ENCODE results near the gene USP50.
"Not testable (repeated sequence)": the region's sequence is repeated elsewhere in the genome, so short reads cannot be mapped to it uniquely, and the experiment has no call there.

USP50 gene

DNA sequence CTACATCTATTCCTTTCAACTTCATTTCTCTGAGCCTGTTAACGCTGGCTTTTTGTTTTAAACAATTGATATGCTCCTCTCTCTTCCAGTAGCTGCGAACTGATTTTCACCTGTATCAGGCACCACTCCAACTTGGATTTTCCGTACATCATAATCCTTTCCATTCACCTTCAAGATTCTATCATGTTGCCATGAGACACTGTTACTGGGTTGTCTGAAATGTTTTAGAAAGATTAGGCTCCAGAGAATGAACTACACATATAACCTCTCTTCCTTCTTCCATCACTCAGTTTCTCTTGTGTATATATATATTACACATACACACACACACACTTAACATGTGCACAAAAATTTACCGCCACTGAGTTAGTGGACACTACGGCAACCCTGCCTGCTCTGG is at the start of gene USP50:
TSS of gene USP50 (minus strand) at position 101 of the 400 bp plus-strand sequence. CDS start 141 bp downstream, outside the sequence.
- Mint-ChIP-seq H3K4me3 (no peak within 1 kb of the TSS), H3K9me3 (no peaks in the 10 kb centered on the region), H3K27ac (no peak within 1 kb of the TSS), H3K27me3 (peaks cover 3% of the 10 kb centered on the region), H3K4me1 (ENCODE audit: low read depth) (no peaks in the 10 kb centered on the region), H3K36me3 (ENCODE audit: low read depth) (no peaks in the 10 kb centered on the region)

DNA sequence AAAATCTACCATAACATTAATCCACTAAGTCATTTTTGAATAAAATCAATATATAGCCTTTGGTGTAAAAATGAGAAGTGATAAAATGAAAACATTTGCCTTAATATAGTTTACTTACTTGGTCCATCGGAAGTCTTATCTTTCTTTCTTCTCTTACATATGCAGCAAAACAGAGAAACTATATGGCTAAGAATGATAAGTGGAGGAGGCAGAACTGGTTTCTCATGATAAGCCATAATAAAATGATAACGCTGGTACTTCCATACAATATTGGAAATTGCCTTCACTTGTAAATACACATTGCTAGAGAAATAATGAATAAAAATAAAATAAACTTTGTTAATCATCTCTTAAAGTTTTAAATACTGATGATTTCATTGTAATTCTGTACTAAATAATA is 47.8 kb upstream of the USP50 start:
- Mint-ChIP-seq H3K27ac (no peak overlapping the region), H3K36me3 (ENCODE audit: low read depth) (peaks cover 60% of the 10 kb centered on the region), H3K4me3 (no peak overlapping the region), H3K9me3 (no peaks in the 10 kb centered on the region), H3K27me3 (no peaks in the 10 kb centered on the region), H3K4me1 (ENCODE audit: low read depth) (no peaks in the 10 kb centered on the region)

DNA sequence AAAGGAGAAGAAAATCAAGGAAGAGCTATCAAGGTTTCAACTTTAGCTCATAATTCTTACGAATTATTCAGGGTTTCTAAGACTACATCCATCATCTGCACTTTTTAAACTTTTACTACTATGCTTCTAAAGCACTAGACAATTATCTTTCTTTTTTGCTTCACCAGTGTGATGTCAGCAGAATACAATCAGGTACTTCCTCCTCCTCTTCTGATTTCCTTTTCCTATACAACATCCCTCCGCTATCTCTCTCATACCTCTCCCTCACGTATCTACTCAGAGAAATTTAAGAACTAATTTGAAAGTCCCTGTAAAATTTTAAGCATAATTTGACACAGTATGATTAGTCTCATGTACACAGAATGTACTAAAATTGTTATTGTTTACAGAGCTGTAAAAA is 47.3 kb upstream of the USP50 start:
- no peaks in the 10 kb centered on the region for H3K4me1 Mint-ChIP-seq (ENCODE audit: low read depth)
- H3K9me3 Mint-ChIP-seq: no peaks in the 10 kb centered on the region
- H3K36me3 Mint-ChIP-seq (ENCODE audit: low read depth): peaks cover 63% of the 10 kb centered on the region
- no peak overlapping the region for H3K4me3 Mint-ChIP-seq
- H3K27me3 Mint-ChIP-seq: no peaks in the 10 kb centered on the region
- no peak overlapping the region for H3K27ac Mint-ChIP-seq

DNA sequence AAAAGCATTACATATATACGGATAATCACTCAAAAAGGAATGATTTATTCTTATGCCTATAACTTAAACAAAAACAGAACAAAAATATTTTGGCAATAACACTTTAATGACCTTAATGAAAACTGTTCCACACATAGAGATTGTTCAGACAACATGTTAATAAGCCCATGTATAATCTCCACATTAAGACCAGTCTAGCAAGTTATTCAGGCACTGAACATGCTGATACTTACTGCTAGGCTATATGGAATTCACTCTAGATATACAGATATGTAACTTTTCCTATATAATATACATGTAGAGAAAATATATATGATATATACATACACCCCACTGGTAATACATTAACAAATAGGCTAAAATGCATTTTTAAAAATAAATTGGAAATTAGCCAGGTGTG is 43.8 kb upstream of the USP50 start:
- Mint-ChIP-seq H3K27ac (no peak overlapping the region), H3K27me3 (no peaks in the 10 kb centered on the region), H3K4me3 (no peak overlapping the region), H3K4me1 (ENCODE audit: low read depth) (no peaks in the 10 kb centered on the region), H3K9me3 (no peaks in the 10 kb centered on the region), H3K36me3 (ENCODE audit: low read depth) (peaks cover 71% of the 10 kb centered on the region)

DNA sequence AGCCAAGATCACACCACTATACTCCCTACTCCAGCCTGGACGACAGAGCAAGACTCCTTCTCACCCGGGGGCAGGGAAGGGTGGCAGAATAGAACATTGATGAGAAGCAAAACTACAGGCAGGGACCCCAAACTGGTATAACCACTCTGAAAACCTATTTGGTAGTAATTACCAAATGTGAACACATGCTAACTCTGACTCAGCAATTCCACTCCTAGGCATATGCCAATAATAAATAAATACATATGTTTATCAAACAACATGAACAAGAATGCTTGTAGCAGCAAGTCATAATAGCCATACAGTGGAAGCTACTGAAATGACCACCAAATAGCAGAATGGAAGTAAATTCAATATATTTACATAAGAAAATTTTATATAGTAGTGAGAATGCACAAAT is 31.0 kb upstream of the USP50 start:
- Mint-ChIP-seq H3K4me1 (ENCODE audit: low read depth) (no peaks in the 10 kb centered on the region), H3K4me3 (no peak overlapping the region), H3K27ac (no peak overlapping the region), H3K9me3 (no peaks in the 10 kb centered on the region), H3K36me3 (ENCODE audit: low read depth) (peaks cover 53% of the 10 kb centered on the region), H3K27me3 (no peaks in the 10 kb centered on the region)

DNA sequence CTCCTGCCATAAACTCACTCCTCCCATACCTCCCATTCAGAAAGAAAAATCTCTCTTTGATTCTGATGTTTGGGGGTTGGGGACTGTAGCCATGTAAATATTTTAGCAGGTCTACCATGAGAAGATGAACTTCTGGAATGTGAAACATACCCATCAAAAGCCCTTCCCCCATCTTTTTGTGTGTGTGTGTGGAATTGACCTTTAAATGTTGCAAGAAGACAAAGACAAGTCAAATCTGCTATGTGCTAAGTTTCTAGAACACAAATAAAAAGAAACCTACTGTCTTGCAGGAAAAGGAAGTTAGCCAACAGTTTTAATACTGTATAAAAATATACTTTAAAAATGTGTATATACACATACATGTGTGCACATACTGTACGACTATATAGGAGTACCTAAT is 29.7 kb upstream of the USP50 start:
- no peak overlapping the region for H3K27ac Mint-ChIP-seq
- H3K9me3 Mint-ChIP-seq: no peaks in the 10 kb centered on the region
- H3K36me3 Mint-ChIP-seq (ENCODE audit: low read depth): peaks cover 53% of the 10 kb centered on the region
- no peaks in the 10 kb centered on the region for H3K27me3 Mint-ChIP-seq
- no peaks in the 10 kb centered on the region for H3K4me1 Mint-ChIP-seq (ENCODE audit: low read depth)
- no peak overlapping the region for H3K4me3 Mint-ChIP-seq

DNA sequence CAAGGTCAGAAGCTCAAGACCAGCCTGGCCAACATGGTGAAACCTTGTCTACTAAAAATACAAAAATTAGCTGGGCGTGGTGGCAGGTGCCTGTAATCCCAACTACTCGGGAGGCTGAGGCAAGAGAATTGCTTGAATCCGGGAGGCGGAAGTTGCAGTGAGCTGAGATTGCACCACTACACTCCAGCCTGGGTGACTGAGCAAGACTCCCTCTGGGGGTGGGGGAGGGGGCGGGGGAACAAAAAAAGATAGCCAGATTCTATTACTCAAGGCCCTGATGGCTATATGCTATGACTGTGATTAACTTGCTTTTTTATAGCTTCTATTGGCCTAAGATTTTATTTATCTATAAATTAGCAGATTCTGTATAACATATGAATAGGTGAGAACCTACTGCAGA is 27.4 kb upstream of the USP50 start:
- H3K4me3 Mint-ChIP-seq; H3K27me3 Mint-ChIP-seq; H3K27ac Mint-ChIP-seq; H3K9me3 Mint-ChIP-seq; H3K4me1 Mint-ChIP-seq (ENCODE audit: low read depth): not testable (repeated sequence)
- peaks cover 57% of the 10 kb centered on the region for H3K36me3 Mint-ChIP-seq (ENCODE audit: low read depth)

DNA sequence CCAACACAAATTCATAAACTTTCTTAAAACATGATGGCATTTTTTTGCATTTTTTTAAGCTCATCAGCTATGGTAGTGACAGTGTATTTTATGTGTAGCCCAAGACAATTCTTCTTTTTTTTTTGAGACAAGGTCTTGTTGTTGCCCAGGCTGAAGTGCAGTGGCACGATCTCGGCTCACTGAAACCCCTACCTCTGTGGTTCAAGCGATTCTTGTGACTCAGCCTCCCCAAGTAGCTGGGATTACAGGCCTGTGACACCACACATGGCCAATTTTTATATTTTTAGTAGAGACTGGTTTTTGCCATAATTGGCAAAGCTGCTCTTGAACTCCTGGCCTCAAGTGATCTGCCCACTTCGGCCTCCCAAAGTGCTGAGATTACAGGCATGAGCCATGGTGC is 17.3 kb upstream of the USP50 start:
- peaks cover 30% of the 10 kb centered on the region for H3K4me1 Mint-ChIP-seq (ENCODE audit: low read depth)
- peak overlapping the region; percentile 14 for H3K4me3 Mint-ChIP-seq
- no peaks in the 10 kb centered on the region for H3K9me3 Mint-ChIP-seq
- peak overlapping the region; percentile 96 for H3K27ac Mint-ChIP-seq
- H3K27me3 Mint-ChIP-seq: no peaks in the 10 kb centered on the region
- H3K36me3 Mint-ChIP-seq (ENCODE audit: low read depth): peaks cover 69% of the 10 kb centered on the region

DNA sequence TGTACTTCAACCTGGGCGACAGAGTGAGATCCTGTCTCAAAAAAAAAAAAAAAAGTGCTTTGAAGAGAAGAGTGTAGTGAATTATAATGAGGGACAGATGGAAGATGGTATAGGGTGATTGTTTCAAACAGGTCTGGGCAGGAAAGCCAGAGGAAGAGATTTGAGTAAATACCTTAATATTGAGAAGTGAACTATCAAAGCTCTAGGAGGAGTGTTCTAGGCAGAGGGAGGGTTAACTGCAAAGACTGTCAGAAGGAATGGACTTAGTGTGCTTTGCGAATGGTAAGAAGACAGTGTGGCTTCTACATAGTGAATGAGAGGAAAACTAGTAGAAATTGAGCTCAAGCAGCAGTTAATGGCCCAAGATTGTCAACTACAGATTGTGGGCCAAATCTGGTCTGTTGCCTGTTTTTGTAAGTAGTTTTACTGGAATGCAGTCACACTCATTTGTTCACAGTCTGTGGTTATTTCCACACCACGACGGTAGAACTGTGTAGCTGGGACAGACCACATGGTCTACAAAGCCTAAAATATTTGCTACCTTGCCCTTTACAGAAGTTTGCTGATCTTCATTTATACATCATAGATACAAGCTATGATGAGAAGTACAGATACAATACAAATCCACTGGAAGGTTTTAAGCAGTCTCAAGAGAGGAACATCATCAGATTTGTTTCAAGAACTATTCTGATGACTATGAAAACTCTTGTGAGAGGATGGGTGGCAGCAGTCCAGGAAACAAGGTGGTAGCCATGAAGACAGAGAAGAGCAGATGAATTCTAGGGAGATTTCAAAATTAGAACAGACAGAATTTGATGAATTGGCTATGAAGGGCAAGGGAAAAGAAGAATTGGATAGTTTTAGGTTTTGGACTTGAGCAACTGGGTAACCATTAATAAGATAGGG is 16.5 kb upstream of the USP50 start:
- H3K36me3 Mint-ChIP-seq (ENCODE audit: low read depth): peaks cover 63% of the 10 kb centered on the region
- peak overlapping the region; percentile 14 for H3K4me3 Mint-ChIP-seq
- H3K4me1 Mint-ChIP-seq (ENCODE audit: low read depth): peaks cover 33% of the 10 kb centered on the region
- H3K27me3 Mint-ChIP-seq: no peaks in the 10 kb centered on the region
- H3K9me3 Mint-ChIP-seq: no peaks in the 10 kb centered on the region
- peak overlapping the region; percentile 96 for H3K27ac Mint-ChIP-seq

DNA sequence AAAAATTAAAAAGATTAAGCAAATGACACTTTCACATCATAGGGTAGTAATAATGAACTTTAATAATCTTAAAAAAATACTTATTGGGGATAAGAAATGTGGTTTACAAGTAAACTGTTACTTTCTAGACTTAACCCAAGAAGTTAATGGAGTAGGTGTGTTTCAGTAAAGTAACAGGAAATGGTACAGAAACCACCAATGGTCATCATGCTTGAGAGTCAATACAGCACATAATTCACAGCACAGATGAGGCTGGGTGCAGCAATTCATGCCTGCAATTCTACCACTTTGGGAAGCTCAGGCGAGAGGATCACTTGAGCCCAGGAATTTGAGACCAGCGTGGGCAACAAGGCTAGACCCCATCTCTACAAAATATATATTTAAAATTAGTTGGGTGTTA is 11.5 kb upstream of the USP50 start:
- H3K27me3 Mint-ChIP-seq: no peaks in the 10 kb centered on the region
- H3K4me3 Mint-ChIP-seq: no peak overlapping the region
- peaks cover 40% of the 10 kb centered on the region for H3K36me3 Mint-ChIP-seq (ENCODE audit: low read depth)
- peak overlapping the region; percentile 40 for H3K27ac Mint-ChIP-seq
- H3K4me1 Mint-ChIP-seq (ENCODE audit: low read depth): peaks cover 51% of the 10 kb centered on the region
- H3K9me3 Mint-ChIP-seq: no peaks in the 10 kb centered on the region

DNA sequence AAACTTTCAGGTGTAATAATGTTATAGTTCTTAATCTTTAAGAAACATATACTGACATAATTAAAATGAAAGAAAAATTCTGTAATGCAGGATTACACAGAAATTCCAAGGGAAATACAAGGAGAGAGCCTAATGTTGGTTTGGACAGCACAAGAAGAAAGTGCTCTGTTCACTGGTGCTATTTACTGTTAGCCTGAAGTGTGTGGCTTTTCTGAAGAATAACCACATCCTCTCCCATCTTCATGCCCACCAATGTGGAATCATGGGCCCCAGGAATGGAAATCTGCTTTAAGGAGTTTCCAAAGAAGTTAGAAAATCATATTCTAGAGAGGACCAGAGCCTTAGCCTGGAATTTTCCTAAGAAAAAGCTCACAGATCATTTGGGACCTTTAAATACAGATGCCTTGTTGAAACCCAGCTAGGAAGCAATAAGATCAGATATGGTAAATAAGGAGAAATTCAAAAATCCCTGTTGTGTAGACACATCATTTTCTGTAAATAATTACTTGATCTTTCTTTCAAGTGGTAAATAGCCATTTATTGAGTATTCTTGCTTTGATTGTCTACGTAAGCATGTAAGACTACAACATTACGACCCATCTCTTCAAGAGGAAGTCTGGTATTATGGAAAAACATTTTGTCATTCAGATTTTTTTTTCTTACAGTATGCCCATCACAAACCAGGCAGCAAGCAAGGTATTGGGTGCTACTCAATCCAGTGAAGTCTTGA is 10.3 kb upstream of the USP50 start:
- Mint-ChIP-seq H3K9me3 (no peaks in the 10 kb centered on the region), H3K36me3 (ENCODE audit: low read depth) (peaks cover 30% of the 10 kb centered on the region), H3K4me1 (ENCODE audit: low read depth) (peaks cover 51% of the 10 kb centered on the region), H3K27ac (peak overlapping the region; percentile 83), H3K27me3 (no peaks in the 10 kb centered on the region), H3K4me3 (peak overlapping the region; percentile 44)

DNA sequence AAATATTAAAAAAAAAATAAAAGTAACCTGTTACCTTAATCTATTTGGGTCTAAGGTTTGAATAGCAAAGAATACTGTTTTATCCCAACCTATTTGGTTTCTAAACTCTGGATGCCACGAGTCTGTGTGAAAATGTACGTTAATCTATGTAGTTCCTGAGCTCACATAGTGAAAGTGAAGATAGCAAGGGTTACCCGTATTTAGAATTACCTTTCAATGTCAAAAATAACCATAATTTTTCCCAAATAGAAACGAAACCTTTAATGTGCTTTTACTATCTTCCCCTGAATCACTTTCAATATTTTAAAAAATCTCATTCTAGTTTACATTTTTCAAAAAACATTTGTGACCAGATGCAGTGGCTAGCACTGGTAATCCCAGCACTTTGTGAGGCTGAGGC is 5.8 kb upstream of the USP50 start:
- Mint-ChIP-seq H3K9me3 (no peaks in the 10 kb centered on the region), H3K4me1 (ENCODE audit: low read depth) (peaks cover 31% of the 10 kb centered on the region), H3K4me3 (no peak overlapping the region), H3K27ac (no peak overlapping the region), H3K27me3 (no peaks in the 10 kb centered on the region), H3K36me3 (ENCODE audit: low read depth) (peaks cover 10% of the 10 kb centered on the region)

DNA sequence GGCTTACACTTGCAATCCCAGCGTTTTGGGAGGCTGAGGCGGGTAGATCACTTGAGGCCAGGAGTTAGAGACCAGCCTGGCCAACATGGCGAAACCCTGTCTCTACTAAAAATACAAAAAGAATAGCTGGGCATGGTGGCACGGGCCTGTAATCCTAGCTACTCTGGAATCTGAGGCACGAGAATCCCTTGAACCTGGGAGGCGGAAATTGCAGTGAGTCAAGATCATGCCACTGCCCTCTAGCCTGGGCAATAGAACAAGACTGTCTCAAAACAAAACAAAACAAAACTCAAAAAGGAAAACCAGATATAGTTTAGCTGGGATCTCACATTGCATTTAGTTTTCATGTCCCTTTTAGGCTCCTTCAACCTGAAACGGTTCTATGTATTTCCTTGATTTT is 2.9 kb upstream of the USP50 start:
- Mint-ChIP-seq H3K27ac (no peak overlapping the region), H3K4me3 (no peak overlapping the region), H3K9me3 (no peaks in the 10 kb centered on the region), H3K27me3 (no peaks in the 10 kb centered on the region), H3K36me3 (ENCODE audit: low read depth) (no peaks in the 10 kb centered on the region), H3K4me1 (ENCODE audit: low read depth) (peaks cover 15% of the 10 kb centered on the region)

DNA sequence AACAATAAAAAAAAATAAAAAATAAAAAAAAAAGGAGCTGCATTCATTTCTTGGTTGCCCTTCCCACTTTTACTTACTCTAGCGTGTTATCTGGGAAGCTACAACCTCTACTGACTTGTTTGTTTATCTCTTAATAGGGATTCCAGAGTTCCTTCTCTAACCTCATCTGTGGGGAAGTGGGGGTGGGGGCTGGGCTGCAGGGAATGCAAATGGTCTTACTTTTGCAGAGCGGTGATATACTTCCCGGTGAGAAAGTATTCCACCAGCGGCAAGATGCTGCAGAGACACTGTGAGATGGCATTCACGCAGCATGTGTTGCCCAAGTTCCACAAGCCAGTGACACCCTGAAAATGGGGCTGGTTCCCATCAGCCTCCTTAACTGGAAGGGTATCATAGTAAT is 2.1 kb downstream of the USP50 start:
- H3K9me3 Mint-ChIP-seq: no peaks in the 10 kb centered on the region
- H3K4me3 Mint-ChIP-seq: no peak overlapping the region
- H3K36me3 Mint-ChIP-seq (ENCODE audit: low read depth): no peaks in the 10 kb centered on the region
- H3K27me3 Mint-ChIP-seq: peaks cover 3% of the 10 kb centered on the region
- no peaks in the 10 kb centered on the region for H3K4me1 Mint-ChIP-seq (ENCODE audit: low read depth)
- no peak overlapping the region for H3K27ac Mint-ChIP-seq

DNA sequence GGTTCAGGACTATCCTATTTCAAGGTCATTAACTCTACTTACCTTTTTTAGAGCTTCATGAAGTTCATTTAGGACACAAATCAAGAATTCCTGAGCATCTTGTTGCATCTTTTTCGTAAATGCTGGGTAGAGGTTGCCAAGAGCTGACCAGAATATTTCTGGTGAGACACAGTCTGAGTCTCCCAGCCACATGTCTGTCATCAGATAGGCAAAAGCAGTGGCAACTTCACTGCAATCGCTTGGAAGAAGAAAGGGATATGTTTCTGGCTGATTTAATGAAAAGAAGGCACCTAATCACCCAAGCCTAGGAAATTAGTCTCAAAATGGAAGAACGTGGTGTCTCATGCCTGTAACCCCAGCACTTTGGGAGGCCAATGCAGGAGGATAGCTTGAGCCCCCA is 2.9 kb downstream of the USP50 start:
- no peak overlapping the region for H3K4me3 Mint-ChIP-seq
- no peak overlapping the region for H3K27ac Mint-ChIP-seq
- H3K9me3 Mint-ChIP-seq: no peaks in the 10 kb centered on the region
- no peaks in the 10 kb centered on the region for H3K36me3 Mint-ChIP-seq (ENCODE audit: low read depth)
- no peaks in the 10 kb centered on the region for H3K4me1 Mint-ChIP-seq (ENCODE audit: low read depth)
- H3K27me3 Mint-ChIP-seq: peaks cover 3% of the 10 kb centered on the region
